HG03139 (cell line): ENCODE measurements around the gene FOXB2.

ENCODE experiments used
- ATAC-seq: cut with Tn5 transposase; IDR thresholded peaks from one replicate; pipeline ENCODE4 v1.9.1; 2021; ENCODE audit not compliant: unreplicated experiment

Gene FOXB2

GRCh38 chr9:77063645-77064285 lies 44.3 kb downstream of the FOXB2 start:
- ATAC-seq: no peak

GRCh38 chr9:77066388-77066787 lies 46.9 kb downstream of the FOXB2 start:
- no peak for ATAC-seq
